Measurements from ENCODE around the gene NFIB. TPM values are rescaled to one million over a fixed set of nuclear protein-coding genes. Genes with fewer than 3 reads are reported as not detected.

Gene NFIB
- total and polyA plus RNA-seq, 2 donors (not counting 3 experiments of a cell fraction or from before 2014, with no cell fraction given): 26.4 to 174 TPM

- Histone ChIP-seq H3K27me3 (ENCODE audit: control insufficient read depth in 2 of 2, insufficient read depth in 2 of 2, low read length in 2 of 2) (no peaks in the 10 kb centered on the region), H3K36me3 (ENCODE audit: control insufficient read depth in 2 of 2, extremely low read depth in 1 of 2, insufficient read depth in 2 of 2, low read length in 2 of 2) (peaks cover 0 to 6% of the 10 kb centered on the region in 2 experiments), H4K20me1 (replicated peaks; ENCODE audit: control insufficient read depth, extremely low read depth, insufficient read depth, low read length) (peaks cover 14% of the 10 kb centered on the region), H3K4me2 (ENCODE audit: insufficient read depth, low read length) (no peak overlapping the region), H3K9me1 (replicated peaks; ENCODE audit: control insufficient read depth, extremely low read depth, insufficient read depth, low read length) (no peaks in the 10 kb centered on the region), H3K4me3 (replicated peaks in 1 of 3; ENCODE audit: insufficient read depth in 1 of 3, low read depth in 1 of 3, low read length in 3 of 3) (no peak overlapping the region), H3K9ac (replicated peaks; ENCODE audit: extremely low read depth, insufficient read depth, low read length) (no peak overlapping the region), H3K27ac (ENCODE audit: insufficient read depth, low read depth, low read length) (no peak overlapping the region), H3K79me2 (ENCODE audit: control insufficient read depth, insufficient read depth, low read length) (peaks cover 89% of the 10 kb centered on the region), H3K9me3 (replicated peaks; ENCODE audit: control insufficient read depth, insufficient read depth, low read length) (no peaks in the 10 kb centered on the region), H2AFZ (ENCODE audit: low read depth, low read length) (no peak overlapping the region), H3K4me1 (ENCODE audit: control insufficient read depth, extremely low read depth, insufficient read depth, low read length) (no peaks in the 10 kb centered on the region)
- TF ChIP-seq GATA2 (IDR thresholded peaks at IDR 0.05; ENCODE audit: insufficient read depth, insufficient read length, low read depth, low read length) (no peak), POLR2A (IDR thresholded peaks at IDR 0.05; ENCODE audit: low read depth, low read length) (no peak), CTCF (IDR thresholded peaks at IDR 0.05; ENCODE audit: extremely low read depth in 1 of 2, insufficient read depth in 1 of 2, low read depth in 1 of 2, low read length in 2 of 2) (no peak), POLR2AphosphoS5 (IDR thresholded peaks at IDR 0.05; ENCODE audit: insufficient read depth, low read depth, low read length) (no peak), EZH2 (IDR thresholded peaks at IDR 0.05; ENCODE audit: borderline replicate concordance, low read depth, low read length, severe bottlenecking) (no peak), MYC (IDR thresholded peaks at IDR 0.05; ENCODE audit: low read depth, low read length) (no peak), FOS (IDR thresholded peaks at IDR 0.05; ENCODE audit: borderline replicate concordance, insufficient read depth, low read length) (no peak), MAX (IDR thresholded peaks at IDR 0.05; ENCODE audit: insufficient read depth, insufficient read length) (no peak), JUN (IDR thresholded peaks at IDR 0.05; ENCODE audit: borderline replicate concordance, insufficient read depth, insufficient read length, low read depth) (no peak)
- no TSS peak for BruUV-seq (replicated peaks)
- dilution Hi-C loops (cut with MboI; ENCODE audit: extremely low pct_ligation_motif_present, low sequenced_read_pairs) (no loop called here), intact Hi-C loops (cut with micrococcal nuclease) (no loop called here)
- ChIA-PET CTCF (no interaction called here), POLR2A (no interaction called here)
- DNase-seq (ENCODE audit: low read depth, low spot score) (no peak), FAIRE-seq (no peak)
These were observed 21.7 kb downstream of the NFIB start for GRCh38 chr9:14292181-14292739.

All from endothelial cell of umbilical vein (primary cell).